Adrenal gland (tissue), 5 donors: Measurements from ENCODE around the gene STYX.

Experiments
- CTCF ChIP-seq, 6 experiments: fragments of 450-650 bp in 4 of 6; fragments of 200-600 bp in 2 of 6; sonication (generic) in 1 of 6; IDR thresholded peaks; 1 replicate in 5 of 6; 2 replicates in 1 of 6; pipeline versions ENCODE4 v1.5.1 to v1.8.0; 2016 to 2021; ENCODE audit warnings: antibody characterized with exemption in 6 of 6, mild to moderate bottlenecking in 2 of 6, moderate library complexity in 1 of 6
- POLR2A ChIP-seq, 2 donors: fragments of 450-650 bp; IDR thresholded peaks; one replicate each; pipeline ENCODE4 v1.6.1; 2017; ENCODE audit warnings: antibody characterized with exemption in 2 of 2, mild to moderate bottlenecking in 2 of 2, moderate library complexity in 1 of 2
- donor health status: DM: no; HTN: no; CAD: no.

- TF ChIP-seq CTCF (IDR thresholded peaks at IDR 0.05): no peak
- TF ChIP-seq POLR2A (IDR thresholded peaks at IDR 0.05): no peak
Measured at GRCh38 chr14:52733824-52734223, 3.9 kb downstream of the STYX start.
